HG02623 (cell line): ENCODE results near the gene DCAF5.
"Not testable (repeated sequence)": the region's sequence is repeated elsewhere in the genome, so short reads cannot be mapped to it uniquely, and the experiment has no call there.

Experiments used
- ATAC-seq: cut with Tn5 transposase; IDR thresholded peaks from one replicate; pipeline ENCODE4 v1.9.1; 2021; ENCODE audit warnings: moderate library complexity; ENCODE audit not compliant: unreplicated experiment

Gene DCAF5

GRCh38 chr14:69073429-69073828, 79.5 kb downstream of the DCAF5 start:
- ATAC-seq = no peak

- ATAC-seq = no peak
Observed at GRCh38 chr14:69072584-69072983, 80.3 kb downstream of the DCAF5 start.

GRCh38 chr14:69068744-69069421, 84.0 kb downstream of the DCAF5 start:
- ATAC-seq = no peak

GRCh38 chr14:69066396-69067171, 86.3 kb downstream of the DCAF5 start:
- ATAC-seq = no peak

- not testable (repeated sequence) for ATAC-seq
Observed at GRCh38 chr14:69065934-69066333, 87.0 kb downstream of the DCAF5 start.

GRCh38 chr14:69064596-69064995, 88.3 kb downstream of the DCAF5 start:
- no peak for ATAC-seq

- no peak for ATAC-seq
Observed at GRCh38 chr14:69059658-69060623, 93.0 kb downstream of the DCAF5 start.

GRCh38 chr14:69055999-69056788, 96.7 kb downstream of the DCAF5 start:
- no peak for ATAC-seq

- ATAC-seq = no peak
Observed at GRCh38 chr14:69055125-69055524, 97.8 kb downstream of the DCAF5 start.

- no peak for ATAC-seq
Observed at GRCh38 chr14:69054030-69054429, 98.9 kb downstream of the DCAF5 start.

GRCh38 chr14:69052181-69052601, 100.7 kb downstream of the DCAF5 start:
- no peak for ATAC-seq

GRCh38 chr14:69050240-69051184, 102.4 kb downstream of the DCAF5 start:
- no peak for ATAC-seq

- ATAC-seq = no peak
Observed at GRCh38 chr14:69049675-69050074, 103.2 kb downstream of the DCAF5 start.

- ATAC-seq = no peak
Observed at GRCh38 chr14:69048456-69048855, 104.5 kb downstream of the DCAF5 start.

- ATAC-seq = no peak
Observed at GRCh38 chr14:69047255-69047654, 105.7 kb downstream of the DCAF5 start.

- ATAC-seq = no peak
Observed at GRCh38 chr14:69046476-69046860, 106.5 kb downstream of the DCAF5 start.

- ATAC-seq = no peak
Observed at GRCh38 chr14:69045857-69046475, 107.0 kb downstream of the DCAF5 start.

GRCh38 chr14:69044965-69045555, 107.9 kb downstream of the DCAF5 start:
- no peak for ATAC-seq

- no peak for ATAC-seq
Observed at GRCh38 chr14:69044296-69044695, 108.6 kb downstream of the DCAF5 start.
